Hepatocyte (in vitro differentiated cells): ENCODE data around the gene ZFR2.

Source experiments
- EZH2 ChIP-seq: fragments of 200-600 bp; sonication (generic); IDR thresholded peaks from 2 replicates; pipeline ENCODE4 v1.6.1; 2016; ENCODE audit warnings: antibody characterized with exemption, mild to moderate bottlenecking, borderline replicate concordance
- EZH2phosphoT487 ChIP-seq: fragments of 200-600 bp; sonication (generic); IDR thresholded peaks from one replicate; pipeline ENCODE4 v1.6.1; 2018; ENCODE audit warnings: antibody characterized with exemption, mild to moderate bottlenecking, low read depth, moderate library complexity; ENCODE audit not compliant: unreplicated experiment, severe bottlenecking
- TF ChIP-seq, protein P1 (sequence below): fragments of 200-600 bp; sonication (generic); IDR thresholded peaks from 2 replicates; pipeline ENCODE4 v1.5.1; 2016; ENCODE audit warnings: antibody characterized with exemption, mild to moderate bottlenecking; ENCODE audit not compliant: poor library complexity

DNA sequence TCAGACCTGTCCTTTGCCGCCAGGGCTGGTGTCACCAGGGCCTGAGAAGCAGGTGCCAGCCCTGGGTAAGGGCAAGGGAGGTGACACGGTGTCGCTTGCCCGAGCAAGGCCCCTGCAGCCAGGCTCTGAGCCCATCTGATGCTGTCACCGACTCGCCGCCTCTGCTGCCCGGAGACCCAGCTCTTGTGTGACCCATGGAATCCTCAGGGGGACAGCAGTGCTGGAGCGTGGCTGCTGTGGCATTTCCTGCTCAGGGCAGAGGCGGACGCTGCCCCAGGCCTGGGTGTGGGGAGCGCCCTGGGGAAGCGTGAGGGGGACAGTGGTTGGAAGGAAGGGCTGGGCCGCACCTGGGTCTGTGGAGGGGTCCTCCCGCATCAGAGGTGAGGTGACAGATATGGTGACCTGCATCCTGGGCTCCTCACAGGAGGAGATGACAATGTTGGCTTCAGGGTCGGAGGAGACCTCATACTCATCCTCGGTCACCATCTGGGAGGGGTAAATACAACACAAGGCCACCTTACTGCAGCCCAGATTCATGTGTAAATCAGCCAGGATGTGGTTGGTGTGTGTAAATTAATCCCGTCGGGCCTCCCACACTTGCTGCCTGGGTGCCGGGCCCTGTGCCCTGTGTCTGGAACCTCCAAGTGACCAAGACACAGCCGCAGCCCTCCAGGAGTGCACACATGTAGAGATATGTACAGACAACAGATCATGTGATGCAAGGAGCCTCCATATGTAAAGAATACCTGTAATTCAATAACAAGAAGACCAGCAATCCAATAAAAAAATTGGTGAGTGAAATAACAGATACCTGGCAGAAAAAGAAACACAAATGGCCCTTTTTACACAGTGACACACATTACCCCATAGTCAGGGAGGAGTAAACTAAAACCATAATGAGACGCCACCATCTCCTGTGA, 55.1 kb downstream of the ZFR2 start:
- TF ChIP-seq EZH2phosphoT487: no peak
- no peak for TF ChIP-seq EZH2
- TF ChIP-seq, protein P1, sequence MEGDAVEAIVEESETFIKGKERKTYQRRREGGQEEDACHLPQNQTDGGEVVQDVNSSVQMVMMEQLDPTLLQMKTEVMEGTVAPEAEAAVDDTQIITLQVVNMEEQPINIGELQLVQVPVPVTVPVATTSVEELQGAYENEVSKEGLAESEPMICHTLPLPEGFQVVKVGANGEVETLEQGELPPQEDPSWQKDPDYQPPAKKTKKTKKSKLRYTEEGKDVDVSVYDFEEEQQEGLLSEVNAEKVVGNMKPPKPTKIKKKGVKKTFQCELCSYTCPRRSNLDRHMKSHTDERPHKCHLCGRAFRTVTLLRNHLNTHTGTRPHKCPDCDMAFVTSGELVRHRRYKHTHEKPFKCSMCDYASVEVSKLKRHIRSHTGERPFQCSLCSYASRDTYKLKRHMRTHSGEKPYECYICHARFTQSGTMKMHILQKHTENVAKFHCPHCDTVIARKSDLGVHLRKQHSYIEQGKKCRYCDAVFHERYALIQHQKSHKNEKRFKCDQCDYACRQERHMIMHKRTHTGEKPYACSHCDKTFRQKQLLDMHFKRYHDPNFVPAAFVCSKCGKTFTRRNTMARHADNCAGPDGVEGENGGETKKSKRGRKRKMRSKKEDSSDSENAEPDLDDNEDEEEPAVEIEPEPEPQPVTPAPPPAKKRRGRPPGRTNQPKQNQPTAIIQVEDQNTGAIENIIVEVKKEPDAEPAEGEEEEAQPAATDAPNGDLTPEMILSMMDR: no peak
